Psoas muscle (tissue), 8 donors: Measurements from ENCODE around the gene CTRB1. TPM values are rescaled to one million over a fixed set of nuclear protein-coding genes. Genes with fewer than 3 reads are reported as not detected.

Experiments
- ATAC-seq, 4 donors: fragments of 200-7000 bp; cut with Tn5 transposase; one replicate each; pipeline ENCODE4 v1.9.1; 2020; ENCODE audit warnings: moderate library complexity in 3 of 4, mild to moderate bottlenecking in 2 of 4
- DNase-seq, 2 donors: peaks; one replicate each; pipeline ENCODE4 v3.0.0-alpha.2; 2020
- H3K27ac ChIP-seq: fragments of 200-600 bp; one replicate; pipeline ENCODE4 v1.8.0; 2022
- H3K27me3 ChIP-seq, 3 donors: fragments of 200-600 bp in 1 of 3; one replicate each; pipeline versions ENCODE4 v1.6.1 to v1.8.0; 2013 to 2022; ENCODE audit warnings: low read length in 2 of 3, mild to moderate bottlenecking in 2 of 3, moderate library complexity in 1 of 3; ENCODE audit not compliant: insufficient read depth in 3 of 3
- H3K36me3 ChIP-seq, 2 donors: fragments of 200-600 bp in 1 of 2; one replicate each; pipeline versions ENCODE4 v1.6.1 to v1.8.0; 2013 to 2022; ENCODE audit warnings: low read depth in 1 of 2, mild to moderate bottlenecking in 1 of 2, moderate library complexity in 1 of 2; ENCODE audit not compliant: insufficient read depth in 1 of 2
- H3K4me1 ChIP-seq: fragments of 200-600 bp; one replicate; pipeline ENCODE4 v1.8.0; 2022
- H3K4me3 ChIP-seq: fragments of 200-600 bp; one replicate; pipeline ENCODE4 v1.8.0; 2022; ENCODE audit warnings: mild to moderate bottlenecking
- H3K9me3 ChIP-seq: fragments of 200-600 bp; one replicate; pipeline ENCODE4 v1.8.0; 2022
- CTCF ChIP-seq: fragments of 200-600 bp; IDR thresholded peaks from one replicate; pipeline ENCODE4 v1.8.0; 2022; ENCODE audit warnings: antibody characterized with exemption
- WGBS, 3 donors: extraction: QIAGEN DNeasy Blood & Tissue Kit; methylation state at CpG; one replicate each; pipeline versions ENCODE4 v1.1.6 to v1.1.7; 2013; 5-methylcytosine and 5-hydroxymethylcytosine counted together
- intact Hi-C, 2 donors: fragments of 100-400 bp; cut with DNase I; formaldehyde crosslinking; loops; one replicate each; pipeline versions ENCODE4 v1.11.0 to v1.14.2; 2022
- polyA plus RNA-seq, 3 donors: library from polyadenylated mRNA; stranded (reverse); fragments of 200-250 nt; gene quantifications; one replicate each; pipeline ENCODE4 v1.2.3, GENCODE V29; 2013
- total RNA-seq, 4 donors: library from RNA; stranded (reverse); fragmentation: NEBNext Ultra II Directional in 2 of 4; extraction: Animal tissue kit (Norgen Biotek cat#: 25700) in 2 of 4; gene quantifications; one replicate each; pipeline versions ENCODE4 v1.2.1 to v1.2.4, GENCODE V29; 2021 to 2023
- donor health status: healthy with polysubstance abuse.
- donor health status: DM: no; HTN: no; CAD: no; lungs with moderate emphysema.
- donor health status: Bipolar disorder and iron deficiency.
- donor health status: healthy.
- donor health status: DM: yes; HTN: yes; CAD: no.
- donor health status: DM: no; HTN: no; CAD: no.
- donor health status: DM: no; HTN: no; CAD: no.
- donor health status: DM: yes; HTN: yes; CAD: no.

Gene CTRB1
- total and polyA plus RNA-seq, 7 donors, result 0.03 to 3.9 (median 1.2) TPM; not detected in 2

- no peak for TF ChIP-seq CTCF
- peaks cover 93% of the 10 kb centered on the region for H3K4me1 ChIP-seq
- no peaks in the 10 kb centered on the region for H3K27me3 ChIP-seq
- DNase-seq (no peak), ATAC-seq (no peak)
- no peaks in the 10 kb centered on the region for H3K9me3 ChIP-seq
- 58 to 75% (median 64%) methylated on average over 17 to 20 of the region's 20 CpGs for WGBS, 3 donors
- peak overlapping the region; percentile 93 for H3K27ac ChIP-seq
- intact Hi-C loops, result no loop called here
- H3K4me3 ChIP-seq, result no peak overlapping the region
- peaks cover 0 to 33% of the 10 kb centered on the region in 2 donors for H3K36me3 ChIP-seq
Observed at GRCh38 chr16:75243667-75244224, 25.0 kb downstream of the CTRB1 start.

- intact Hi-C loops, result no loop called here
- H3K27ac ChIP-seq, result peak overlapping the region; percentile 93
- no peak for ATAC-seq
- H3K4me3 ChIP-seq, result peak overlapping the region; percentile 48
- H3K36me3 ChIP-seq, result peaks cover 0 to 33% of the 10 kb centered on the region in 2 donors
- 63 to 68% (median 64%) methylated on average over 7 of the region's 7 CpGs for WGBS, 3 donors
- no peak for TF ChIP-seq CTCF
- peaks cover 93% of the 10 kb centered on the region for H3K4me1 ChIP-seq
- H3K27me3 ChIP-seq, result no peaks in the 10 kb centered on the region
- H3K9me3 ChIP-seq, result no peaks in the 10 kb centered on the region
- no peak for DNase-seq
Observed at GRCh38 chr16:75244225-75244809, 25.5 kb downstream of the CTRB1 start.

GRCh38 chr16:75244844-75245758, 26.3 kb downstream of the CTRB1 start:
- intact Hi-C loops, result no loop called here

More at GRCh38 chr16:75244844-75245758, 26.3 kb downstream of the CTRB1 start:
- Histone ChIP-seq H3K27me3 (no peaks in the 10 kb centered on the region), H3K4me1 (peaks cover 93% of the 10 kb centered on the region), H3K4me3 (peak overlapping the region; percentile 48), H3K27ac (peak overlapping the region; percentile 93), H3K9me3 (no peaks in the 10 kb centered on the region), H3K36me3 (peaks cover 0 to 30% of the 10 kb centered on the region in 2 donors)
- 23 to 24% (median 24%) methylated on average over 19 to 25 of the region's 25 CpGs for WGBS, 3 donors
- DNase-seq, result peak; percentile 90 to 96
- TF ChIP-seq CTCF, result no peak
- ATAC-seq, result peak; percentile 86 to 89 (median 87)
